Trophoblast cell (in vitro differentiated cells and primary cell): Measurements from ENCODE around the gene VEPH1.
A peak's percentile ranks its signal among the peaks of the same experiment; 100 is the strongest.

Experiments
- DNase-seq, 2 donors: peaks; one replicate each; pipeline ENCODE4 v3.0.0-alpha.2; 2016
- H2AFZ ChIP-seq: 2 replicates; pipeline ENCODE4 v1.6.1; 2013; ENCODE audit warnings: low read length, moderate library complexity, mild to moderate bottlenecking; ENCODE audit not compliant: insufficient read depth, poor library complexity
- H2AK5ac ChIP-seq: 2 replicates; pipeline ENCODE4 v1.6.1; 2013; ENCODE audit warnings: mild to moderate bottlenecking, low read length
- H2BK120ac ChIP-seq: 2 replicates; pipeline ENCODE4 v1.6.1; 2013; ENCODE audit warnings: low read length, mild to moderate bottlenecking, moderate library complexity; ENCODE audit not compliant: insufficient read depth, poor library complexity
- H2BK12ac ChIP-seq: 2 replicates; pipeline ENCODE4 v1.6.1; 2013; ENCODE audit warnings: mild to moderate bottlenecking, low read length, moderate library complexity
- H2BK5ac ChIP-seq: 2 replicates; pipeline ENCODE4 v1.6.1; 2013; ENCODE audit warnings: low read length, low read depth, moderate library complexity, mild to moderate bottlenecking; ENCODE audit not compliant: poor library complexity
- H3K14ac ChIP-seq: 2 replicates; pipeline ENCODE4 v1.6.1; 2013; ENCODE audit warnings: mild to moderate bottlenecking, low read length
- H3K18ac ChIP-seq: 2 replicates; pipeline ENCODE4 v1.6.1; 2013; ENCODE audit warnings: mild to moderate bottlenecking, low read length
- H3K23ac ChIP-seq: 2 replicates; pipeline ENCODE4 v1.6.1; 2013; ENCODE audit warnings: low read length
- H3K27ac ChIP-seq: 2 replicates; pipeline ENCODE4 v1.5.1; 2013; ENCODE audit warnings: low read depth, mild to moderate bottlenecking, inconsistent platforms, low read length, moderate library complexity
- H3K27me3 ChIP-seq: 2 replicates; pipeline ENCODE4 v1.6.1; 2013; ENCODE audit warnings: inconsistent platforms, mild to moderate bottlenecking, low read length, moderate library complexity; ENCODE audit not compliant: insufficient read depth
- H3K36me3 ChIP-seq, 2 experiments: 1 replicate in 1 of 2; 2 replicates in 1 of 2; pipeline ENCODE4 v1.6.1; 2013; ENCODE audit warnings: low read length in 2 of 2, mild to moderate bottlenecking in 2 of 2, moderate library complexity in 1 of 2; ENCODE audit not compliant: insufficient read depth in 2 of 2, control insufficient read depth in 1 of 2
- H3K4ac ChIP-seq: 2 replicates; pipeline ENCODE4 v1.6.1; 2013; ENCODE audit warnings: low read depth, mild to moderate bottlenecking, low read length, moderate library complexity
- H3K4me1 ChIP-seq, 2 experiments: 1 replicate in 1 of 2; 2 replicates in 1 of 2; pipeline ENCODE4 v1.6.1; 2013; ENCODE audit warnings: low read length in 2 of 2, mild to moderate bottlenecking in 2 of 2, moderate library complexity in 1 of 2; ENCODE audit not compliant: insufficient read depth in 2 of 2, control insufficient read depth in 1 of 2
- H3K4me2 ChIP-seq: 2 replicates; pipeline ENCODE4 v1.6.1; 2013; ENCODE audit warnings: inconsistent platforms, mild to moderate bottlenecking, low read length, moderate library complexity
- H3K4me3 ChIP-seq: 2 replicates; pipeline ENCODE4 v1.5.1; 2013; ENCODE audit warnings: mild to moderate bottlenecking, low read depth, low read length, inconsistent platforms
- H3K79me1 ChIP-seq: one replicate; pipeline ENCODE4 v1.6.1; 2013; ENCODE audit warnings: low read length
- H3K79me2 ChIP-seq: 2 replicates; pipeline ENCODE4 v1.6.1; 2013; ENCODE audit warnings: low read length, mild to moderate bottlenecking; ENCODE audit not compliant: control insufficient read depth, insufficient read depth, poor library complexity
- H3K9ac ChIP-seq: 2 replicates; pipeline ENCODE4 v1.6.1; 2013; ENCODE audit warnings: mild to moderate bottlenecking, low read length
- H3K9me3 ChIP-seq: 2 replicates; pipeline ENCODE4 v1.6.1; 2013; ENCODE audit warnings: low read depth, mild to moderate bottlenecking, control low read depth, inconsistent platforms, low read length; ENCODE audit not compliant: insufficient read depth
- H4K12ac ChIP-seq: 2 replicates; pipeline ENCODE4 v1.6.1; 2013; ENCODE audit warnings: low read depth, mild to moderate bottlenecking, low read length, moderate library complexity
- H4K8ac ChIP-seq: 2 replicates; pipeline ENCODE4 v1.6.1; 2013; ENCODE audit warnings: low read depth, mild to moderate bottlenecking, low read length, moderate library complexity
- H4K91ac ChIP-seq: one replicate; pipeline ENCODE4 v1.6.1; 2013; ENCODE audit warnings: low read depth, mild to moderate bottlenecking, low read length, moderate library complexity
- WGBS: extraction: QIAGEN DNeasy Blood & Tissue Kit; methylation state at CpG from one replicate; pipeline ENCODE4 v1.1.7; 2013; ENCODE audit warnings: missing lambda C conversion rate; ENCODE audit not compliant: insufficient read length, insufficient coverage; ENCODE audit errors: extremely low coverage; 5-methylcytosine and 5-hydroxymethylcytosine counted together

Gene VEPH1

DNA sequence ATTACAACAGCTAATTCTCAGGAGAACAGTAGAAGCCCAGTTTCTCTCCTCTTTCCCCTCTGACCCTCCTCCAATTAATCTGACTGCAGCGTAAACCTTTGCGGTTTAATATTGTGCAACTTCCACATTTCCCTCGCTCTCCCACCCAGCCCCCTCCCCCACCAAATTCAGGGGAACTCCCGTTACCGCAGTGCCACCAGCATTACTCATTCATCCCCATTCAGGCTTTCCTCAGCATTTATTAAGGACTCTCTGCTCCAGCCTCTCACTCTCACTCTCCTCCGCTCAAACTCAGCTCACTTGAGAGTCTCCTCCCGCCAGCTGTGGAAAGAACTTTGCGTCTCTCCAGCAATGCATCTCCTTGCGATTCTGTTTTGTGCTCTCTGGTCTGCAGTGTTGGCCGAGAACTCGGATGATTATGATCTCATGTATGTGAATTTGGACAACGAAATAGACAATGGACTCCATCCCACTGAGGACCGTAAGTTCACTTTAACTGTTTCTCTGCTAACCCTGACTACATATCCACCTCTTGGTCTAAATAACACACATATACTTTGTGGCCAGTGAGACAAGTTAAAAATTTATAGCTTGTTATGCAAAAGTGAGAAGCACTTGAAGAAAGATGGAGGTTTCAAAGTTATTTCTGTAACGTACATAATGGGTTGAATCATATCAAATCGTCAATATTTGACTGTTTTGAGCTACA is 66.5 kb downstream of the VEPH1 start, which contains the start of gene PTX3:
TSS of gene PTX3 (plus strand) at position 268 of the 709 bp plus-strand sequence. CDS start at position 352, 84 bp downstream.
- Histone ChIP-seq H3K4me2 (peak within 1 kb of the TSS; percentile 87), H3K9ac (no peak within 1 kb of the TSS), H3K27ac (no peak within 1 kb of the TSS), H2BK12ac (no peak within 1 kb of the TSS), H3K9me3 (no peaks in the 10 kb centered on the region), H3K36me3 (no peaks in the 10 kb centered on the region), H4K91ac (no peak within 1 kb of the TSS), H2AK5ac (no peak within 1 kb of the TSS), H3K23ac (no peak within 1 kb of the TSS), H3K18ac (no peak within 1 kb of the TSS), H3K79me2 (peaks cover 2% of the 10 kb centered on the region), H3K4ac (no peak within 1 kb of the TSS), H2BK5ac (no peak within 1 kb of the TSS), H3K14ac (no peak within 1 kb of the TSS), H4K8ac (no peak within 1 kb of the TSS), H3K4me3 (peak within 1 kb of the TSS; percentile 69), H2BK120ac (no peak within 1 kb of the TSS), H3K27me3 (peaks cover 17% of the 10 kb centered on the region), H4K12ac (no peak within 1 kb of the TSS), H3K79me1 (no peaks in the 10 kb centered on the region), H2AFZ (peak within 1 kb of the TSS; percentile 42), H3K4me1 (peaks cover 3 to 6% of the 10 kb centered on the region in 2 experiments)
- DNase-seq: peak in 1 of 2 donors; percentile 27
- WGBS: no CpG with 5 or more reads among the region's 15 CpGs

GRCh38 chr3:157429708-157430107 is 73.5 kb downstream of the VEPH1 start:
- no CpG with 5 or more reads among the region's 2 CpGs for WGBS
- H3K4me2 ChIP-seq: no peak overlapping the region
- H2AFZ ChIP-seq: no peak overlapping the region
- no peak overlapping the region for H3K4me3 ChIP-seq
- H3K27me3 ChIP-seq: no peaks in the 10 kb centered on the region
- H3K27ac ChIP-seq: no peak overlapping the region
- no peak overlapping the region for H3K4ac ChIP-seq
- no peaks in the 10 kb centered on the region for H3K79me1 ChIP-seq
- H2BK5ac ChIP-seq: no peak overlapping the region
- no peaks in the 10 kb centered on the region for H3K79me2 ChIP-seq
- H2BK120ac ChIP-seq: no peak overlapping the region
- H3K23ac ChIP-seq: no peak overlapping the region
- peak in 1 of 2 donors; percentile 15 for DNase-seq
- H2BK12ac ChIP-seq: no peak overlapping the region
- H3K9me3 ChIP-seq: no peaks in the 10 kb centered on the region
- no peak overlapping the region for H4K8ac ChIP-seq
- no peaks in the 10 kb centered on the region for H3K4me1 ChIP-seq
- no peak overlapping the region for H4K91ac ChIP-seq
- H3K9ac ChIP-seq: no peak overlapping the region
- H3K36me3 ChIP-seq: no peaks in the 10 kb centered on the region
- H3K14ac ChIP-seq: no peak overlapping the region
- no peak overlapping the region for H3K18ac ChIP-seq
- H4K12ac ChIP-seq: no peak overlapping the region
- no peak overlapping the region for H2AK5ac ChIP-seq

GRCh38 chr3:157428853-157429252 is 74.4 kb downstream of the VEPH1 start:
- H3K4me1 ChIP-seq: no peaks in the 10 kb centered on the region
- no peak overlapping the region for H3K23ac ChIP-seq
- H3K27me3 ChIP-seq: no peaks in the 10 kb centered on the region
- H2AFZ ChIP-seq: no peak overlapping the region
- H2BK5ac ChIP-seq: no peak overlapping the region
- H3K36me3 ChIP-seq: no peaks in the 10 kb centered on the region
- no peak overlapping the region for H3K4me2 ChIP-seq
- no peak overlapping the region for H3K27ac ChIP-seq
- no CpG with 5 or more reads among the region's 1 CpG for WGBS
- no peaks in the 10 kb centered on the region for H3K79me1 ChIP-seq
- H3K4ac ChIP-seq: no peak overlapping the region
- no peak overlapping the region for H2BK120ac ChIP-seq
- H2AK5ac ChIP-seq: no peak overlapping the region
- H3K79me2 ChIP-seq: no peaks in the 10 kb centered on the region
- H4K12ac ChIP-seq: no peak overlapping the region
- no peaks in the 10 kb centered on the region for H3K9me3 ChIP-seq
- no peak overlapping the region for H3K9ac ChIP-seq
- no peak overlapping the region for H3K18ac ChIP-seq
- DNase-seq: no peak
- H2BK12ac ChIP-seq: no peak overlapping the region
- no peak overlapping the region for H4K8ac ChIP-seq
- H3K4me3 ChIP-seq: no peak overlapping the region
- H3K14ac ChIP-seq: no peak overlapping the region
- H4K91ac ChIP-seq: no peak overlapping the region

- H3K27me3 ChIP-seq: no peaks in the 10 kb centered on the region
- H3K9me3 ChIP-seq: no peaks in the 10 kb centered on the region
- no peak overlapping the region for H3K4me3 ChIP-seq
- no peaks in the 10 kb centered on the region for H3K36me3 ChIP-seq
- H2BK5ac ChIP-seq: no peak overlapping the region
- no peaks in the 10 kb centered on the region for H3K79me2 ChIP-seq
- H2BK12ac ChIP-seq: no peak overlapping the region
- no peak for DNase-seq
- no peak overlapping the region for H3K9ac ChIP-seq
- H3K23ac ChIP-seq: no peak overlapping the region
- no peak overlapping the region for H2BK120ac ChIP-seq
- WGBS: no CpG with 5 or more reads among the region's 4 CpGs
- no peak overlapping the region for H4K8ac ChIP-seq
- no peak overlapping the region for H3K14ac ChIP-seq
- no peak overlapping the region for H3K18ac ChIP-seq
- H3K4me1 ChIP-seq: no peaks in the 10 kb centered on the region
- H4K91ac ChIP-seq: no peak overlapping the region
- no peak overlapping the region for H2AK5ac ChIP-seq
- H4K12ac ChIP-seq: no peak overlapping the region
- no peaks in the 10 kb centered on the region for H3K79me1 ChIP-seq
- H3K27ac ChIP-seq: no peak overlapping the region
- no peak overlapping the region for H2AFZ ChIP-seq
- no peak overlapping the region for H3K4ac ChIP-seq
- H3K4me2 ChIP-seq: no peak overlapping the region
Observed at GRCh38 chr3:157427901-157428300, 75.3 kb downstream of the VEPH1 start.
